PC-3 (cell line): ENCODE data around the gene HIVEP3. TPM values are rescaled to one million over a fixed set of nuclear protein-coding genes. Genes with fewer than 3 reads are reported as not detected.

Experiments used
- ATAC-seq: fragments of 200-7000 bp; cut with Tn5 transposase; 2 replicates; pipeline ENCODE4 v1.9.1; 2020; ENCODE audit warnings: mild to moderate bottlenecking, moderate library complexity
- BruUV-seq: library from RNA; stranded (reverse); fragments of 400-500 nt; replicated peaks from 2 replicates; lab custom pipeline; 2021; lab: Mats Ljungman, UMichigan
- CTCF ChIA-PET: fragments of 300-600 bp; sonication (Branson Sonifier 250); formaldehyde crosslinking; loops from one replicate; lab custom pipeline; 2022; ENCODE audit warnings: antibody characterized with exemption; lab: Charles Lee
- POLR2A ChIA-PET: fragments of 300-600 bp; sonication (Branson Sonifier 250); formaldehyde crosslinking; loops from one replicate; lab custom pipeline; 2022; ENCODE audit warnings: antibody characterized with exemption; ENCODE audit not compliant: unreplicated experiment; lab: Charles Lee
- DNase-seq: peaks from one replicate; pipeline ENCODE4 v3.0.0-alpha.2; 2015
- H2AFZ ChIP-seq: fragments of 300-600 bp; sonication (generic); 2 replicates; pipeline ENCODE4 v1.6.0; 2016; ENCODE audit warnings: antibody characterized with exemption, low read length
- H3F3A ChIP-seq: fragments of 300-600 bp; sonication (generic); one replicate; pipeline ENCODE4 v1.6.0; 2017; ENCODE audit warnings: antibody characterized with exemption, low read length, control low read depth, mild to moderate bottlenecking; ENCODE audit not compliant: unreplicated experiment
- H3K27ac ChIP-seq: fragments of 300-600 bp; sonication (generic); 2 replicates; pipeline ENCODE4 v1.5.1; 2016; ENCODE audit warnings: mild to moderate bottlenecking, low read length
- H3K27me3 ChIP-seq: fragments of 300-600 bp; sonication (generic); 2 replicates; pipeline ENCODE4 v1.6.1; 2016; ENCODE audit warnings: low read length, mixed read lengths
- H3K36me3 ChIP-seq: fragments of 300-600 bp; sonication (generic); 2 replicates; pipeline ENCODE4 v1.6.1; 2016; ENCODE audit warnings: low read depth, mixed run types, low read length, mixed read lengths
- H3K4me1 ChIP-seq: fragments of 300-600 bp; sonication (generic); 2 replicates; pipeline ENCODE4 v1.5.1; 2016; ENCODE audit warnings: low read length; ENCODE audit not compliant: insufficient read depth
- H3K4me2 ChIP-seq: fragments of 300-600 bp; sonication (generic); 2 replicates; pipeline ENCODE4 v1.6.0; 2016; ENCODE audit warnings: low read length
- H3K4me3 ChIP-seq: fragments of 300-600 bp; sonication (generic); 2 replicates; pipeline ENCODE4 v1.5.1; 2016; ENCODE audit warnings: mild to moderate bottlenecking, low read length, mixed read lengths
- H3K79me2 ChIP-seq: fragments of 300-600 bp; sonication (generic); 2 replicates; pipeline ENCODE4 v1.6.1; 2017; ENCODE audit warnings: low read length, mixed read lengths
- H3K9ac ChIP-seq: fragments of 300-600 bp; sonication (generic); 2 replicates; pipeline ENCODE4 v1.6.0; 2016; ENCODE audit warnings: mild to moderate bottlenecking, low read length
- H3K9me2 ChIP-seq: fragments of 300-600 bp; sonication (generic); replicated peaks from 2 replicates; pipeline ENCODE4 v1.6.1; 2016; ENCODE audit warnings: mixed run types, low read length, mixed read lengths
- H3K9me3 ChIP-seq: fragments of 300-600 bp; sonication (generic); 2 replicates; pipeline ENCODE4 v1.6.1; 2016; ENCODE audit warnings: low read length, mixed read lengths
- H4K20me1 ChIP-seq: fragments of 300-600 bp; sonication (generic); 2 replicates; pipeline ENCODE4 v1.6.1; 2016; ENCODE audit warnings: low read length, mixed read lengths
- CTCF ChIP-seq: fragments of 300-600 bp; sonication (generic); conservative IDR thresholded peaks from 2 replicates; pipeline ENCODE4 v1.5.1; 2017; ENCODE audit warnings: antibody characterized with exemption, low read depth, mild to moderate bottlenecking, low read length
- EZH2 ChIP-seq: fragments of 300-600 bp; sonication (generic); IDR thresholded peaks from one replicate; pipeline ENCODE4 v1.6.1; 2017; ENCODE audit warnings: antibody characterized with exemption, mild to moderate bottlenecking, low read length; ENCODE audit not compliant: unreplicated experiment
- EZH2phosphoT487 ChIP-seq: fragments of 300-600 bp; sonication (generic); IDR thresholded peaks from 2 replicates; pipeline ENCODE4 v1.6.1; 2018; ENCODE audit warnings: mild to moderate bottlenecking, antibody characterized with exemption, low read length, borderline replicate concordance
- intact Hi-C: fragments of 100-400 bp; cut with micrococcal nuclease; formaldehyde crosslinking; loops from 2 replicates; pipeline ENCODE4 v1.9.0; 2023
- total RNA-seq: library from RNA; depleted of rRNA; stranded (reverse); fragments of >200 nt; gene quantifications from 2 replicates; pipeline ENCODE4 v1.2.3, GENCODE V29; 2014

Gene HIVEP3
- total RNA-seq, 1 experiment from 2014 or later: 9.8 TPM

GRCh38 chr1:41524676-41525675 lies 393.7 kb downstream of the HIVEP3 start:
- intact Hi-C loops: no loop called here
- ATAC-seq (no peak), DNase-seq (no peak)
- H4K20me1 ChIP-seq: no peaks in the 10 kb centered on the region
- no peaks in the 10 kb centered on the region for H3F3A ChIP-seq
- no TSS peak for BruUV-seq
- H3K27ac ChIP-seq: no peak overlapping the region
- H3K4me1 ChIP-seq: no peaks in the 10 kb centered on the region
- no peak overlapping the region for H3K4me2 ChIP-seq
- H3K4me3 ChIP-seq: no peak overlapping the region
- H3K9ac ChIP-seq: no peak overlapping the region
- TF ChIP-seq EZH2 (no peak), CTCF (no peak), EZH2phosphoT487 (no peak)
- no peaks in the 10 kb centered on the region for H3K36me3 ChIP-seq
- H2AFZ ChIP-seq: no peak overlapping the region
- no peaks in the 10 kb centered on the region for H3K9me2 ChIP-seq
- no peaks in the 10 kb centered on the region for H3K27me3 ChIP-seq
- no peaks in the 10 kb centered on the region for H3K79me2 ChIP-seq
- CTCF ChIA-PET: no interaction called here
- POLR2A ChIA-PET: no interaction called here
- H3K9me3 ChIP-seq: no peaks in the 10 kb centered on the region

- no peak overlapping the region for H2AFZ ChIP-seq
- no peak overlapping the region for H3K9ac ChIP-seq
- no peaks in the 10 kb centered on the region for H3K79me2 ChIP-seq
- no peak for ATAC-seq
- intact Hi-C loops: no loop called here
- H3K27me3 ChIP-seq: no peaks in the 10 kb centered on the region
- no peak for DNase-seq
- no peaks in the 10 kb centered on the region for H3K9me2 ChIP-seq
- ChIA-PET POLR2A (no interaction called here), CTCF (no interaction called here)
- H3K4me1 ChIP-seq: no peaks in the 10 kb centered on the region
- BruUV-seq: no TSS peak
- H3K9me3 ChIP-seq: no peaks in the 10 kb centered on the region
- TF ChIP-seq EZH2: no peak
- TF ChIP-seq EZH2phosphoT487: no peak
- TF ChIP-seq CTCF: no peak
- no peak overlapping the region for H3K4me2 ChIP-seq
- H4K20me1 ChIP-seq: no peaks in the 10 kb centered on the region
- H3K4me3 ChIP-seq: no peak overlapping the region
- no peak overlapping the region for H3K27ac ChIP-seq
- no peaks in the 10 kb centered on the region for H3K36me3 ChIP-seq
- no peaks in the 10 kb centered on the region for H3F3A ChIP-seq
Observed at GRCh38 chr1:41523949-41524675, 394.6 kb downstream of the HIVEP3 start.
